OCI-LY7 (cell line): ENCODE measurements around the gene DOCK1. TPM values are rescaled to one million over a fixed set of nuclear protein-coding genes. Genes with fewer than 3 reads are reported as not detected.

ENCODE experiments used
- BruUV-seq: library from RNA; stranded (reverse); fragments of 400-500 nt; replicated peaks from 2 replicates; lab custom pipeline; 2021; lab: Mats Ljungman, UMichigan
- CTCF ChIA-PET: fragments of 300-600 bp; sonication (Branson Sonifier 250); formaldehyde crosslinking; loops from one replicate; lab custom pipeline; 2022; ENCODE audit warnings: antibody characterized with exemption; ENCODE audit not compliant: unreplicated experiment; lab: Charles Lee
- POLR2A ChIA-PET: fragments of 300-600 bp; sonication (Branson Sonifier 250); formaldehyde crosslinking; loops from one replicate; lab custom pipeline; 2022; ENCODE audit warnings: antibody characterized with exemption; lab: Charles Lee
- DNase-seq: peaks from one replicate; pipeline ENCODE4 v3.0.0-alpha.2; 2015; ENCODE audit warnings: low spot score
- H2AFZ ChIP-seq: fragments of 200-600 bp; sonication (generic), shearing (Covaris generic); 2 replicates; pipeline ENCODE4 v1.6.1; 2014; ENCODE audit warnings: mild to moderate bottlenecking, antibody characterized with exemption, low read length, moderate library complexity
- H3K27ac ChIP-seq: fragments of 200-600 bp; sonication (generic); 2 replicates; pipeline ENCODE4 v1.5.1; 2014; ENCODE audit warnings: mixed run types, low read depth, mild to moderate bottlenecking, moderate library complexity, low read length, inconsistent platforms; ENCODE audit not compliant: poor library complexity, severe bottlenecking
- H3K36me3 ChIP-seq: fragments of 200-600 bp; sonication (generic); 2 replicates; pipeline ENCODE4 v1.6.1; 2014; ENCODE audit warnings: mild to moderate bottlenecking, antibody characterized with exemption, low read length, moderate library complexity, mixed read lengths; ENCODE audit not compliant: insufficient read depth
- H3K4me1 ChIP-seq: fragments of 200-600 bp; sonication (generic); 2 replicates; pipeline ENCODE4 v1.5.1; 2014; ENCODE audit warnings: mild to moderate bottlenecking, low read length; ENCODE audit not compliant: insufficient read depth, poor library complexity, severe bottlenecking
- H3K4me2 ChIP-seq: fragments of 200-600 bp; sonication (generic); 2 replicates; pipeline ENCODE4 v1.6.1; 2014; ENCODE audit warnings: mild to moderate bottlenecking, low read length
- H3K4me3 ChIP-seq: fragments of 200-600 bp; sonication (generic); 2 replicates; pipeline ENCODE4 v1.5.1; 2014; ENCODE audit warnings: mild to moderate bottlenecking, low read depth, low read length; ENCODE audit not compliant: poor library complexity, severe bottlenecking
- H3K79me2 ChIP-seq: fragments of 200-600 bp; sonication (generic); 2 replicates; pipeline ENCODE4 v1.6.1; 2016; ENCODE audit warnings: low read depth, mild to moderate bottlenecking, low read length, moderate library complexity, mixed read lengths; ENCODE audit not compliant: insufficient read depth
- H3K9me2 ChIP-seq: fragments of 200-600 bp; sonication (generic); 2 replicates; pipeline ENCODE4 v1.6.1; 2016; ENCODE audit warnings: mild to moderate bottlenecking, low read length, mixed read lengths; ENCODE audit not compliant: insufficient read depth
- H3K9me3 ChIP-seq: fragments of 200-600 bp; sonication (generic); 2 replicates; pipeline ENCODE4 v1.6.1; 2014; ENCODE audit warnings: mild to moderate bottlenecking, mixed run types, low read length, mixed read lengths
- H4K20me1 ChIP-seq: fragments of 200-600 bp; sonication (generic); 2 replicates; pipeline ENCODE4 v1.6.1; 2014; ENCODE audit warnings: mild to moderate bottlenecking, antibody characterized with exemption, low read length, moderate library complexity, mixed read lengths; ENCODE audit not compliant: insufficient read depth
- CTCF ChIP-seq: fragments of 200-600 bp; sonication (generic); conservative IDR thresholded peaks from 2 replicates; pipeline ENCODE4 v1.5.1; 2014; ENCODE audit warnings: mild to moderate bottlenecking, antibody characterized with exemption, low read length, moderate library complexity, mixed read lengths
- EZH2phosphoT487 ChIP-seq: fragments of 200-600 bp; sonication (generic); IDR thresholded peaks from 2 replicates; pipeline ENCODE4 v1.6.1; 2018; ENCODE audit warnings: low read depth, borderline replicate concordance, mild to moderate bottlenecking, mixed run types, antibody characterized with exemption, low read length, moderate library complexity, mixed read lengths
- intact Hi-C: fragments of 100-400 bp; cut with micrococcal nuclease; formaldehyde crosslinking; loops from one replicate; pipeline ENCODE4 v1.10.0; 2022; ENCODE audit not compliant: unreplicated experiment
- total RNA-seq, 2 experiments: library from RNA; depleted of rRNA in 1 of 2; stranded (reverse); fragments of >200 nt in 1 of 2; shearing (Covaris generic) in 1 of 2; gene quantifications; 2 replicates each; pipeline ENCODE4 v1.2.3, GENCODE V29; 2014 to 2022

DOCK1 gene
- total RNA-seq, 2 experiments from 2014 or later, result not detected

DNA sequence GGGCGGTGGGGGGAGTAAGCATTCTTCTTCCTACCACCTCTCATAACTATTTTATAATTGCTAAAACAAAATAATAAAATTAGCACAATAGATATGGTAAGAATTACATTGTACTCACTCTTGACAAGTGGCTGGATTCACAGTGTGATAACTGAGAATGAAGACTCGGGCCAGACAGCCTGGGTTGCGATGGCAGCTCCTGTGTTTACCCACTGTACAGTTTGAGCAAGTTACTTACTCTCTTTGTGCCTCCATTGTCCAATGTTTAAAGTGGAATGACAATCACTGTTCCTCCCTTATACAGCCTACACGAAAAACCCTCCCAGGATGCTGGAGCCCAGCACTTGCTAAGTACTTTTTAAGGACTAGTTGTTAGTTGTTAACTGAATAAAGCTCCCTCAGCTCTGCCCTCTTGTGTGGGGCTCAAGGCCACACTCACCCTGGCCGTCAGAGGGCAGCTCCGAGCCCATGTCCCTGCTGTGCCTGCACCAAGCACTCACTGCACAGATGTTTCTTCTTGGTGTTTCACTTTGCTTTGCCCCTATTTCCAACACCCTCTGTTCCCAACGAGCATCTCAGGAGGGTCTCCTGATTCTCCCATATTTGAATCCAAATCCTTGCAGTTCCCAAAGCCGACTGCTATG lies 587.5 kb downstream of the DOCK1 start:
- DNase-seq, result no peak
- no TSS peak for BruUV-seq
- POLR2A ChIA-PET, result no interaction called here
- CTCF ChIA-PET, result no interaction called here
- no peaks in the 10 kb centered on the region for H3K79me2 ChIP-seq
- H3K36me3 ChIP-seq, result no peaks in the 10 kb centered on the region
- no peaks in the 10 kb centered on the region for H3K4me1 ChIP-seq
- H3K27ac ChIP-seq, result no peak overlapping the region
- no peak overlapping the region for H2AFZ ChIP-seq
- no peak overlapping the region for H3K4me2 ChIP-seq
- H3K9me2 ChIP-seq, result no peaks in the 10 kb centered on the region
- no peak overlapping the region for H3K4me3 ChIP-seq
- no peaks in the 10 kb centered on the region for H3K9me3 ChIP-seq
- intact Hi-C loops, result no loop called here
- no peaks in the 10 kb centered on the region for H4K20me1 ChIP-seq
- TF ChIP-seq CTCF, result peak; percentile 34; the same call in 1 of the 2 replicates
- TF ChIP-seq EZH2phosphoT487, result no peak

- ChIA-PET POLR2A (no interaction called here), CTCF (no interaction called here)
- H4K20me1 ChIP-seq, result no peaks in the 10 kb centered on the region
- no peak overlapping the region for H3K27ac ChIP-seq
- H3K36me3 ChIP-seq, result no peaks in the 10 kb centered on the region
- no peak overlapping the region for H2AFZ ChIP-seq
- intact Hi-C loops, result no loop called here
- no peaks in the 10 kb centered on the region for H3K9me3 ChIP-seq
- no TSS peak for BruUV-seq
- H3K4me2 ChIP-seq, result no peak overlapping the region
- H3K4me3 ChIP-seq, result no peak overlapping the region
- DNase-seq, result no peak
- H3K4me1 ChIP-seq, result no peaks in the 10 kb centered on the region
- no peaks in the 10 kb centered on the region for H3K79me2 ChIP-seq
- no peaks in the 10 kb centered on the region for H3K9me2 ChIP-seq
- TF ChIP-seq EZH2phosphoT487 (no peak), CTCF (no peak)
Observed at GRCh38 chr10:127496035-127496434, 590.8 kb downstream of the DOCK1 start.

- Histone ChIP-seq H3K36me3 (no peaks in the 10 kb centered on the region), H3K79me2 (no peaks in the 10 kb centered on the region), H4K20me1 (no peaks in the 10 kb centered on the region), H3K9me2 (no peaks in the 10 kb centered on the region), H3K4me3 (no peak overlapping the region), H3K9me3 (no peaks in the 10 kb centered on the region), H3K4me2 (no peak overlapping the region), H2AFZ (no peak overlapping the region), H3K27ac (no peak overlapping the region), H3K4me1 (no peaks in the 10 kb centered on the region)
- ChIA-PET CTCF (no interaction called here), POLR2A (no interaction called here)
- TF ChIP-seq EZH2phosphoT487, result no peak
- no peak for TF ChIP-seq CTCF
- intact Hi-C loops, result no loop called here
- DNase-seq, result no peak
- BruUV-seq, result no TSS peak
Observed at GRCh38 chr10:127497685-127498084, 592.5 kb downstream of the DOCK1 start.
